Measurements from ENCODE around the gene CIAO1. TPM values are rescaled to one million over a fixed set of nuclear protein-coding genes. Genes with fewer than 3 reads are reported as not detected.

Gene CIAO1
- total and polyA plus RNA-seq, 2 of the 13 experiments (the other 11 are each of a cell fraction or from before 2014, with no cell fraction given) = 99.3 to 120 TPM

- POLR2A ChIA-PET = interaction anchor here (0.7 to 3.2 kb wide), 3 partner anchors 20 to 27 kb away, joined by 3 to 23 read pairs (median 4); partner anchors contain the start of gene STARD7
- Histone ChIP-seq H3K9ac (ENCODE audit: insufficient read depth, low read depth, low read length) (no peak overlapping the region), H3K4me2 (ENCODE audit: low read depth, low read length) (no peak overlapping the region), H3K4me3 (replicated peaks in 1 of 3; ENCODE audit: insufficient read depth in 1 of 3, low read depth in 2 of 3, low read length in 3 of 3) (no peak overlapping the region), H2AFZ (ENCODE audit: low read length) (no peak overlapping the region), H4K20me1 (ENCODE audit: insufficient read depth, low read length) (no peaks in the 10 kb centered on the region), H3K27ac (ENCODE audit: extremely low read length, insufficient read depth, low read length) (no peak overlapping the region), H3K79me2 (ENCODE audit: insufficient read depth, low read length) (no peaks in the 10 kb centered on the region), H3K27me3 (ENCODE audit: control insufficient read depth in 1 of 2, insufficient read depth in 2 of 2, low read length in 2 of 2) (no peaks in the 10 kb centered on the region), H3K36me3 (replicated peaks in 1 of 2; ENCODE audit: control insufficient read depth in 1 of 2, insufficient read depth in 2 of 2, low read length in 2 of 2) (peaks cover 2 to 6% of the 10 kb centered on the region in 2 experiments; a peak in 2 of 5 replicates), H3K9me3 (ENCODE audit: low read length) (no peaks in the 10 kb centered on the region), H3K4me1 (ENCODE audit: insufficient read depth, low read length) (peaks cover 7% of the 10 kb centered on the region; the same call in 1 of the 2 replicates)
- intact Hi-C loops (cut with micrococcal nuclease; ENCODE audit: unreplicated experiment) (no loop called here), in situ Hi-C loops (cut with HindIII; ENCODE audit: extremely low pct_ligation_motif_present, low pct_unique_long_range_greater_than_20kb) (no loop called here)
- ATAC-seq (no peak), DNase-seq (ENCODE audit: low spot score) (no peak), FAIRE-seq (no peak)
- CTCF ChIA-PET (ENCODE audit: low intra/inter-chr PET ratio, low total read pairs) = no interaction called here
- WGBS (ENCODE audit: low lambda C conversion rate) = 95% methylated on average over 6 of the region's 6 CpGs
- BruUV-seq (replicated peaks) = no TSS peak
- TF ChIP-seq ZFP41 (CRISPR knock-in tag; IDR thresholded peaks at IDR 0.05; ENCODE audit: borderline replicate concordance) = no peak
- TF ChIP-seq ZNF710 (CRISPR knock-in tag; IDR thresholded peaks at IDR 0.05; ENCODE audit: borderline replicate concordance) = no peak
- no peak for TF ChIP-seq HMGXB3 (CRISPR knock-in tag; IDR thresholded peaks at IDR 0.05; ENCODE audit: borderline replicate concordance)
- no peak for TF ChIP-seq ZMAT3 (CRISPR knock-in tag; conservative IDR thresholded peaks at IDR 0.05)
- TF ChIP-seq ZBTB25 (CRISPR knock-in tag; IDR thresholded peaks at IDR 0.05) = no peak
- TF ChIP-seq KLF12 (CRISPR knock-in tag; IDR thresholded peaks at IDR 0.05; ENCODE audit: borderline replicate concordance) = no peak
- TF ChIP-seq GMEB2 (CRISPR knock-in tag; IDR thresholded peaks at IDR 0.05; ENCODE audit: low read depth) = no peak
- no peak for TF ChIP-seq DDIT3 (CRISPR knock-in tag; IDR thresholded peaks at IDR 0.05)
- no peak for TF ChIP-seq RNF2 (conservative IDR thresholded peaks at IDR 0.05; ENCODE audit: low read depth)
- no peak for TF ChIP-seq ZNF749 (CRISPR knock-in tag; IDR thresholded peaks at IDR 0.05; ENCODE audit: borderline replicate concordance)
- TF ChIP-seq SP2 (CRISPR knock-in tag; IDR thresholded peaks at IDR 0.05) = no peak
- no peak for TF ChIP-seq ZNF275 (CRISPR knock-in tag; IDR thresholded peaks at IDR 0.05; ENCODE audit: borderline replicate concordance)
Observed at GRCh38 chr2:96233436-96233835, 32.6 kb upstream of the CIAO1 start.

Measured in HepG2 (cell line).